ENCODE measurements around the gene DPP6.
"Not testable (repeated sequence)": the region's sequence is repeated elsewhere in the genome, so short reads cannot be mapped to it uniquely, and the experiment has no call there.

The DPP6 gene

DNA sequence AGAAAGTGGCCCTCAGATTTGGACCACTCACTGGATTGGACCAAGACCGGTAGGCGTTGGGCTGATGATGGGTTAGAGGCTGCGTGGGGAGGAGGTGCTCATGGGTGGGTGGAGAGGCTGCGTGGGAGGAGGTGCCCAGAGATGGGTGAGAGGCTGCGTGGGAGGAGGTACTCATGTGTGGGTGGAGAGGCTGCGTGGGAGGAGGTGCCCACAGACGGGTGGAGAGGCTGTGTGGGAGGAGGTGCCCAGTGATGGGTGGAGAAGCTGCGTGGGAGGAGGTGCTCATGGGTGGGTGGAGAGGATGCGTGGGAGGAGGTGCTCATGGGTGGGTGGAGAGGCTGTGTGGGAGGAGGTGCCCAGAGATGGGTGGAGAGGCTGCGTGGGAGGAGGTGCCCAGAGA, 604.4 kb downstream of the DPP6 start:
- DNase-seq (ENCODE audit: low spot score), result no peak

DNA sequence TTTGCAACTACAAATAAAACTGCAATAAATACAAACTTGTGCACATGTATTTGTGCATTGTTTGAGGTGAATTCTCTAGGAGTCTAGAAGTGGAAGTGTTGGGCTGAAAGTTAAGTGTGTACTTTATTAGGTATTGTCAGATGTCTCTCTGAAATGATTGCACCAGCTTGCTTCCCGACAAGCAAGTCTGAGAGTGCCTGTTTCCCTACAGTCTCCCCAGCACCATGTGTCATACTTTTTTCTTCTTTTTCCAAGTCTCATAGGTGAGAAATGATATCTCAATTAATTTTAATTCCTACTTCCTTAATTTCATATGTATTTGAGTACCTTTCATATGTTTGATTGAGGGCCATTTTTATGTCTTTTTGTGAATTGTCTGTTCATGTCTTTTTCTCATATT, 614.6 kb downstream of the DPP6 start:
- no peak for DNase-seq (ENCODE audit: low spot score)

DNA sequence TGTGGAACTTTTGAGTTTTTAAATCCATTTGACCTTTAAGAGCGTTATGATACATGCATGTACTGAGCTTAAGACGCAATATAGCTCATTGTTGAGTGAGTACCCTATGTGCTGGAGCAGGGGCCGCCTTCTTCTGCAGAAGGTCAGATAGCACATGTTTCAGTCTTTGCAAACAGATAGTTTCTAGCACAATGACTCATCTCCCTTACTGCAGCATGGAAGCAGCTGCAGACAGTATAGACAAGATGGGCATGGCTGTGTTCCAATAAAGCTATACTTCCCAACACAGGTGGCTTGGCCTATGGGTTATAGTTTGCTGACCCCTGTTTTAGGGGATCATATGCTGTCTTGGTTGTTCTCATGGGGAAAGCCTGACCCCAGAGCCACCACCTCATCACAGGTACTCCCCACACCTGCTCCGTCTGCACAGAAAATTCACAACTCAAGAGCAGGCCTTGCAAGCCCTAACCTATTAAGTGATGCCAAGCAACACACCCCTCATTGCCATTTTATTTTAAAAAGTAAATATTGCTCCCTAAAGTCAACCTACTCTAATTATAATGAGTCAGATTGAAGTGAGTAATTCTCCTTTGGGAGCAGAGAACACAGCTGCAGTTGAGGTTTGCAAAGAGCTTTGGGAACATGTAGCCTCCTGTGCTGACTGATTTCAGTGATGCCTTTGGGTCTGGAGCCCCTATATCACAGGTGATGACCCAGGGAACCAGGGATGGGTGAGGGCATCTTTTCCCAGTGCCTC, 620.6 kb downstream of the DPP6 start:
- no peak for DNase-seq (ENCODE audit: low spot score)

DNA sequence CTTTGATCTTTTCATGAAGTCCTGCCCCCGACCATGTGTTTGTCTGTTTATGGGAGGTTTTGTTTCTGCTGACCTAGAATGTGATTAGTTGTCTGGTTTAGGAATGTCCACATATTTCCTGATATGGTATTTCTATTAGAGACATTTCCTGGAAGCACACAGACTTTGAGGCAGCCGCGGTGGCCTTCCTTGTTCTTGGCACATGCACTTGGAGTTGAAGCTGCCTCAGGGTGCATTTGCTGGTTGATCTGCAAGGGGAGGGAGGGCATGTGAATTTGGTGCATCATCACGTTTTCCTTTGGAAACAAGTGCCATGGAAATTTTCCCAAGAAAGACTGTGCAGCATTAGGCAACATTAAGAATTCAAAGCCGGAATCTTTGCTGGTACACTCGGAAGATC, 622.0 kb downstream of the DPP6 start:
- no peak for DNase-seq (ENCODE audit: low spot score)

DNA sequence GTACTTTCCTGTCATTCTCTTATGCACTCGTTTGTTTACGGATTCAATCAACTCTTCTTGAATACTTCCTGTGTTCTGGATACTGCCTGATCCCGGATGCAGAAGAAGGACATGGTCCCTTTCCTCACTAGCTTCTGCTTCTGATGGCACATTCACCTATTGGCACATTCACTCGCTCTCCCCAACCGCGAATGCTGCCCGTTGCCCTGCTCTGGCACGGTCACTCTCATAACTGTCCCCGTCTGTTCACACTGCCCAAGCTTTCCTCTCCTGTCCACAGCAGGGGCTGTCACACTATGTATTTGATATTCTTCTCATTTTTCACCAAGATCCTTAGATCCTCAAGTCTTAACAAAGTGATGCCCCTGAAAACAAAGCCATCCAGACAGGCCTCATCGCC, 623.4 kb downstream of the DPP6 start:
- DNase-seq (ENCODE audit: low spot score), result no peak

DNA sequence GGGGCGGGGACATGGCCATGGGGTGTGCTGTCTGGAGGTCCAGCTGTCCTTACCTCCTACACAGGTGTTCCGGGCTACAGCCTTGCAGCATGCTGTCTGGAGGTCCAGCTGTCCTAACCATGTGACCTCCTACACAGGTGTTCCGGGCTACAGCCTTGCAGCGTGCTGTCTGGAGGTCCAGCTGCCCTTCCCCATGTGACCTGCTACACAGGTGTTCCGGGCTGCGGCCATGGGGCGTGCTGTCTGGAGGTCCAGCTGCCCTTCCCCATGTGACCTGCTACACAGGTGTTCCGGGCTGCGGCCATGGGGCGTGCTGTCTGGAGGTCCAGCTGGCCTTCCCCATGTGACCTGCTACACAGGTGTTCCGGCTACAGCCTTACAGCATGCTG, 623.8 kb downstream of the DPP6 start:
- not testable (repeated sequence) for DNase-seq (ENCODE audit: low spot score)

DNA sequence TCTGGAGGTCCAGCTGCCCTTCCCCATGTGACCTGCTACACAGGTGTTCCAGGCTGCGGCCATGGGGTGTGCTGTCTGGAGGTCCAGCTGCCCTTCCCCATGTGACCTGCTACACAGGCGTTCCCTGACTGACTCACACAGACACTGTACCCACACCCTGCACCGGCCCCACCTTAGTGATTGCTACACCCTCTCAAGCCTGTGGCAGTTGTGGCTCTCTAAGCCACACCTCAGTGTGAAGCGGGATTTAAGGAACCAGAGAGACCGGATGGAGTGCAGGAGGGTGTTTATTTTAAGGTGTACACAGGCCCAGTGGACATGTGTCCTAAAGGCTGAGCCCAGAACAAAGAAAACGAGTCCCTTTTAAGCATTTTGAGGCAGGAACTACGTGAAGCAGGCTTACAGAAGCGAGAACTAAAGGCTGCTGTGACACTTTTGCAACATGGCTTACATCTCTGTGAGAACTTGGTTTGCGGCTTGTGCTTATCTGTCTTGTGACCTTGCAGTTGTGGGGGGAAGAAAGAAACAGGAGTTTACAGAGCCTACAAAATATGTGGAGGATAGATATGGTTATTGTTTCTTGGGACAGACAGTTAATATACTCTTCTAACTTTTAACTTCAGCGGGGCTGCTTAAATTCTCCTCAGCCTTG, 624.4 kb downstream of the DPP6 start:
- no peak for DNase-seq (ENCODE audit: low spot score)

DNA sequence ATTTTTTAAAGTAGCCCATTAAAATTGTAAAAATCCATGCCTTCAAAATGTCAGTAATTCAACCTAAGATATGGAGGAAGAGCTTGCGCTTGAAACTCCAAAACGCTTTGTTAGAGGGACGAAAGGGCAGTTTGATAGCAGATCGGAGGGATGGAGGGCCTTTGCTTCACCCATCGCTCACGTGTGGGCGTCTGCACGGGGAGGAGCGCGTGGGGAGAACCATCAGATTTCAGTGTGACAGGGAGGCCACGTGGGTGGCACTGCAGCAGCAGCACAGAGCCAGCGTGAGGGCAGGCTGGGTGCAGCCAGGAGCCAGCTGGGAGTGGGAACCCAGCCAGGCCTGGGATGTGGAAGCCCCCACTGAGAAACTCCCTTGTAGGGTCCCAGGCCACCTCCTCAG, 625.3 kb downstream of the DPP6 start:
- no peak for DNase-seq (ENCODE audit: low spot score)

DNA sequence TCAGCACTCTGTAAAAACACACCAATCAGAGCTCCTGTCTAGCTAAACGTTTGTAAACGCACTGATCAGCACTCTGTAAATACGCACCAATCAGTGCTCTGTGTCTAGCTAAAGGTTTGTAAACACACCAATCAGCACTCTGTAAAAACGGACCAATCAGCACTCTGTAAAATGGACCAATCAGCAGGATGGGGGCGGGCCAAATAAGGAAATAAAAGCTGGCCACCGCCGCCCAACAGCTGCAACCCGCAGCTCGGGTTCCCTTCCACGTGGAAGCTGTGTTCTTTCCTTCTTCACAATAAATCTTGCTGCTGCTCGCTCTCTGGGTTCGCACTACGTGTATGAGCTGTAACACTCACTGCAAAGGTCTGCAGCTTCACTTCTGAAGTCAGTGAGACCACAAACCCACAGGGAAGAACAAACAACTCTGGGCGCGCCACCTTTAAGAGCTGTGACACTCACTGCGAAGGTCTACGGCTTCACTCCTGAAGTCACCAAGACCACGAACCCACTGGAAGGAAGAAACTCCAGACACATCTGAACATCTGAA, 625.9 kb downstream of the DPP6 start:
- not testable (repeated sequence) for DNase-seq (ENCODE audit: low spot score)

DNA sequence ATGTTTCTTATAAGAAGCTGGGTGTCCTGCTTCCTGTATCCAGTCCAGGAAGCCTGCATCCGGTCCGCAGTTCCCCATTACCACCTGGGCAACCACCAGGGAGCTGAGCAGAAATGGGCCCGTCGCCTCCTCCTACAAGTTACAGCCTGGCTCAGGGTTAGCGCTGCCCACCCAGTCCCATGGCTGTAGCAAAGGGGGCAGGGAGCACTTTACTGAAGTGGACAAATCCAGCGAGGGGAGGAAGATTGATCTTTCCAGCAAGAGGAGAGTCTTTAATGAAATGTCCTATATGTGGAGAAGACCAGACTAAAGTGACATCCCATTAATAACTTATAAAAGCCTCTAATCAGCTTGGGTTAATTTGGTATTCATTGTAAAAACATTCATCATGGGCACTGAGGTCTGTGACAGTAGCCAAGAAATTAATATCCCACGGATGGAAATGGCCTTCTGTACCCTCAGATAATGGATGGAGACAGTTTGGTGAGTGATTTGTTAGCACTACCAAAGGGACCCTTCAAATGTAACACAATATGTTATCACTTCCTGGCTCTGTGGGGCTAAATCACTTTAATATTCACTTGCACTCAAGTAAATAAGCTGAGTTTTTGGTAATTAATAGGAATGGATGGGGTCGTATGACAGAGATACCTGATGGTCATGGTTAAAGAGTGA, 627.3 kb downstream of the DPP6 start:
- no peak for DNase-seq (ENCODE audit: low spot score)

DNA sequence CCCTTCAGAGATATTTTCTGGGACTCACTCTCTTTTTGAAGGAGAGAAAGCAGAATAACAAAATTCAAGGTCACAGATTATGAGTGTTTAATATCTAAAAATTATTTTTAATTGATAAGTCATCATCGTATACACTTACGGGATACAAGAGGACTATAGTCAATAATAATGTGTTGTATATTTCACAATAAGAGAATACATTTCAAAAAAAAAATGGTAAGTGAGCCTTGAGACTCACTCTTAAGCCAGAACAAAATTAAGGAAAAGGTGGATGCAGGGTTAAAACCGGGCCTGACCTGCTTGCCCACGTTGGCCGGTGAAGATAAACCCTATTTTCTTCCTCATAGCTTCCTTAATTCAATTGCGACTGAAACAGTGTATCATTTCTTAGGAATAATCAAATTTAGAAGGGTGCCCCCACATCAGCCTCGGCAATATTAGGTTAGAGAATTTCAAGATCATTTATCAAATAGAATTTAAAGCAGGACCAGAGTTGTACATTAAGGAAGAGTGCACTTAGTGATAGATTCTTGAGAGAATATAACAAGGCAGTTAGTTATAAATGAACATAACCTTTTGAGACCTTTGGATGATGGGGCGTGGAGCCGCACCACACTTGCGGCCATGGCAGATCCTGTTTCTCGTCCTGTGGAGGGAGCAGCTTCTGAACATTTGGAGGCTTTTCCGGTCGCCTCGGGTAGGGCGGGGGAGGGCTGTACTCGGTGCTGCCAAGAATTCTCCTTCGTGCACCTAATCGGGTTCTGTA, 628.9 kb downstream of the DPP6 start:
- DNase-seq (ENCODE audit: low spot score), result no peak

DNA sequence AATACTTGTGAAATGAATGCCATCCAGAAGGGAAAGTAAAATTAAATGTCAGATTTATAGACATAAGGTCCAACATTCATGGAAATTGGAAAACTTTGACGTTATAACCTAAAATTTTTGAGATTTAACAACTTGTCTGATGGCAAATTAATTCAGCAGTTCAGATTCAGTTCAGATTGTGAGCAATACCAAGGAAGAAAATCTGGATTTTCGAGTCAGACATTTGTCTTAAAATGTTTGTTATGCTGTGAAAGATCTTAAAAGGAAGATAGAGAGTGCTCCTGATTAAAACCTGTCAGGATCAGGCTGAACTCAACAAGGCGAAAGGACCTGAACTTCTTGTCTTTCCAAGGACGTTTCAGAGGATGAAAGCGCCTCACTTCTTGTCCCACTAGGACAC, 629.8 kb downstream of the DPP6 start:
- DNase-seq (ENCODE audit: low spot score), result no peak

DNA sequence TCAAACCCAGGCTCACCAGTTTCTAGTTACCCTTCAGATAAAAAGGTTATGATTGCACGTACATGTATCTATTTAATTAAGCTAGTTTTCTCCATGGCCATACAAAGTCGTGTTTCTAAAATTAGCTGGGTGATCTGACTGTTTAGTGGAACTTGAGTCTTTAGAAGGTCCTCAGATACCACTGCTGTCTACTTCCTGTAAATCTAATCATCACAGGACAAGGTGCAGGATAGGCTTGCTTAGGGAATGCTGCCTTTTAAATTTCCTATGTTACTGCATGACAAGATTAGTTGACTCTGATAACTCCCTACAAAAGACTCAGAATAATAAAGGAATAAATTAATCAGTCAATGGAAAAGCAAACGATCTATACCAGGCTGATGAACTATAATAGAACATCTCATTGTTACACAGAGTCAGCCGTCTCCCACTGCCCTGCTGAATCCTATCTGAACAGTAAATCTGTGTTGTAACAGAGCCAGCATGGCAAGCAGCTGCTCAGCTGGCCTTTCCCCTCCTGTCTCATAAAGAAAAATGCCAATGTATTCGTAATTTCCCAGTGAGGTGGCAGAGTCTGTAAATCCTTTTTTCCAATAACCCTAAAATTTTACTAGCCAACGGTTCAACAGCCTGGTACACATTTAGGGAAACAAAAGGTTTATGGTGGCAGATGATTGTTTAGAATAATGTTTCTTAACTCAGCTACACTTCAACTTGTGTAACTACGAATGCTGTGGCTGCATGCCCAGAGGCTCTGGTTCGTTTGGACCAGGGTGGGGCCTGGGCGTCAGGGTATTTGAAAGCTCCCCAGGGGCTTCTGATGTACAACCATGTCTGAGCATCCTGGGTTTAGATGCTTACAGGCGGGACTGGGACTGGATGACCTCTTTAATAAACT, 632.7 kb downstream of the DPP6 start:
- no peak for DNase-seq (ENCODE audit: low spot score)

DNA sequence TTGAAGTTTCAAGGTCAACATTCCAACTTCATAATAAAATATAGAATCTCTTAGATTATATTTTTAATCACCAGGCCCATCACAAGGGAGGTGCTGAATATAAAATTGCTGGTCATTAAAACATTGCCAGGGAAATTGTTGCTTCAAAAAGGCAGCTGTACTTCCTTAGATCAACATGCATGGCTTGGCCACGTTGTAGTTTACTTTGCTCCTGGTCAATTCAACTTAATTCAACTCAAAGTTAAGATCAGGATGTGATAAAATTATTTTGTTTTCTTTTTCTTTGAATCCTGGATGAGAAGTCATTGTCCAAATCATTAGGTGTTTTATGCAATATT, 633.3 kb downstream of the DPP6 start:
- no peak for DNase-seq (ENCODE audit: low spot score)

DNA sequence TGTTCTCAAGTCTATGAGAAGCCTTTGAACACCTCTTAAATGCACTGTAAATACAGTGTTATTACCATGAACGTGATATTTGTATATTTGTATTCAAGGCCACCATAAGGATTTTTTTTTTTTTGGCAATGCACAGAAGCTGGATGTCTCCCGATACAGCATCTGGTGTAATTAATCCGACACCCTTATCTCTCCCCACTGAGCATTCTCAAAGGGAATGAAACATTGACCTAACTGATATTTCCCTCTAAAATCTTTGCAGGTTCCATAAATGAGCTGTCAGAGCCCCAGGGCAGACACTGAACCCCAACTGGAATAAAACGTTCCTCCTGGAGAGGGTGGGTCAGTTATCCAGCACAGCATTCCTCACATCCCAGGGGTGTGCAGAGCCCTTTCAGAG, 634.1 kb downstream of the DPP6 start:
- DNase-seq (ENCODE audit: low spot score), result no peak

DNA sequence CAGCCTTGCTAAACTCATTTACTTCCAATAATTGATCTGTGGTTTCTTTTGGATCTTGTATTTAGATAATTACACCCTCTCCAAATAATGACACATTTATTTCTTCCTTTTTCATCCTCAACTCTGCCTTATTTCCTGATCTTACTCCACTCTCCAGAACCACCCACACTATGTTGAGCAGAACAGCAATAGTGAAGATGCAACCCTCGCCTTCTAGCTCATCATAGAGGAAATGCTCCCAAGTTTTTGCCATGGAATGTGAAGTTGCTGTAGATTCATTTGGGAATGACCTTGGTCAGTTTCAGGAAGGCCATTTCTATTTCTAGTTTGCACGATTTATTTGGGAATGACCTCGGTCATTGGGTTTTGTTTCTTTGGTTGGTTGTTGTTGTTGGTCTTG, 636.8 kb downstream of the DPP6 start:
- DNase-seq (ENCODE audit: low spot score), result no peak

DNA sequence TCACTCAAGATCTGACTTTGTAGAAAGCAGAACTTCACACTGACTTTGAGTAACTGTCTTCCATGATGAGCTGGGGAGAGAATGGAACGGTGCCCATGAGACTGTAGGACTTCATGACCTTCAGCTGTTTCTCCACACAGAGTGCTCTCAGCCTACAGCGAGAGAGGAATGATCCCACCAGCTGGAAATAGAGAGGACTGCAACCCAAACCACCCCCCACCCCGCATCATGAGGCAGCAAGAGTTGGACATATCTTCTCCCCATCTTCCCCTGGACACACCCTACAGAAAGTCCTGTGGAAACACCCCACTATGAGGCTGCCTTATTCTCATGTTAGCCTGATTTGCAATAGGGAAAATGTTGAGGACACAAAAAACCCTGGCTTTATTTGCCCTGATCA, 638.2 kb downstream of the DPP6 start:
- no peak for DNase-seq (ENCODE audit: low spot score)

DNA sequence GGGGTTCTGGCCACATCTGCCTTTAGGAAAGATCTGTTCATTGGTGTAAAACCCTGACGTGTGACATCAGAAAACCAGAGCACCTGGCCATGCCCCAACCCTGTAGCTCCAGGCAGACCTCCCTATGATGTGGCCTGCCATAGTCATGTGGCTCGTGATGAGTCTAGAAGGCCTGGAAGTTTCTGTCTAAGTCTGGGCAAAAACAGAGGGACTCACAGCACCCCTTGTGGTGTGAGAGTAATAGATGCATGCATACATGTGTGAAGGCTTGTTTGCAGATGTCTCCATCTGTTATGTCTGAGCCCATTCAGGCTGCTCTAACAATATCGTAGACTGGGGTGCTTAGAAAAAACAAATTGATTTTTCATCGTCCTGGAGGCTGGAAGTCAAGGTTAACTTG, 641.5 kb downstream of the DPP6 start:
- no peak for DNase-seq (ENCODE audit: low spot score)

DNA sequence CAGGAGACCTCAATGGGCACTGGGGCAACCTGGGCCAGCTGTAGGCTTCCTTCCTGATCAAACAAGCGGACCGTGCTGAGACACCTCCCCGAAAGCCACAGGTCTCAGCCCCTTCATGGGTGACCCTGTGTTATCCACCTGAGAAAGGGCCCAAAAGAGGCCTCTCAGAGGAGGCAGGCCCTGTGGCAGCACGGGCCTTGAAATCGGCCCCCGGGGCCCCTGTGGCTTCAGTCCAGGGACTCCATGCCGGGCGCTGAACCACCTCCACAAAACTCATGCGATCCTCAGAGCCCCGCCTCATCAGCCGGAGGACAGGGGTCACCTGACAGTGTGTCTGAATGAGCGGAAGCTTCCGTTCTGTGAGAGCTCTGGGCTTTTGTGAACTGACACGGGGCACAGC, 643.6 kb downstream of the DPP6 start:
- no peak for DNase-seq (ENCODE audit: low spot score)

DNA sequence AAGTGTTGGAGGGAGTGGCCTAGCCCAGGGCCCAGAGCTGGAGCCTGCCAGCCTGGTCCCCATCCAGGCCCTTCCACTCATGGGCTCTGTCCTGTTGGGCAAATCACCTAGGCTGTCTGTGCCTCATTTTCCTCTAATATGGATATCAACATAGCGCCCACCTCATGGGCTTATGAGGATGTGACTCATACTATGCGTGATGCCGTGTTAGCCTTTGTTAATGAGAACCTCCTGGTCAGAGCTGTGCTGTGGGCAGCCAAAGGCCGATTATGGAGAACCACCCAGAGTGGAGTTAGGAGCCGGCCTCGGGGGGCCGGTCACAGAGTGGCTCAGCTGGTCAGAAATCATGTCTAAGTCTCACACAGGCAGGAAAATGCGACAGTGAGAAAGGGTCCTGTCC, 644.4 kb downstream of the DPP6 start:
- DNase-seq (ENCODE audit: low spot score), result no peak

DNA sequence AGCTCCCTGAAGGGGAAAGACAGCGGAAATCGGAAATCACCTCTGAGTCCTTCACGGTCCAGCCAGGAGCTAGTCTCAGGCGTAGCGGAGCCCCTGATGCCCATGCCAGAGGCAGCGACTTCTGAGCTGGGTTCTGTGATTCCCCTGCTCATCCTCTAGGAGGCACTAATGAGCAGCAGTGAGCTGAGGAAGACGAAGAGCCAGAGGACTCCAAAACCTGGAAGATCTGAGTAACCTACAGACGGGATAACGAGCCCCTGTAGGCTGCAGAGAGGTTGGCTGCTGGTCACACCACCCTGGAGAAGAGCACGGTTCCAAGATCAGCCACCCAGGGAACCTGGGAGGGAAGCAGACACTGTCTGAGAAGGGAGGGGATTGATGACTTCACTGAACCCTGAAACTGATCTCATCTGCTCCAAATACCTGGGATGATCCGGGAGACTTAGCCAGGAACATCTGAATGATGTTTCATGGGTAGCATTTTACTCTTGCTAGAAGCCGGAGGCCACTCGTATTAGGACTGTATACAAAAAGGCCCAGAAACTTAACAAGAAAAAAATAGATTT, 646.6 kb downstream of the DPP6 start:
- no peak for DNase-seq (ENCODE audit: low spot score)
